Parathyroid adenoma (tissue), 2 donors: ENCODE results near the gene GJD4.

ENCODE experiments used
- H2AFZ ChIP-seq: fragments of 300-600 bp; sonication (generic); one replicate; pipeline ENCODE4 v1.7.0; 2017; ENCODE audit warnings: antibody characterized with exemption, mild to moderate bottlenecking
- H3K27ac ChIP-seq: fragments of 300-600 bp; sonication (generic); one replicate; pipeline ENCODE4 v1.7.0; 2017
- H3K27me3 ChIP-seq: fragments of 300-600 bp; sonication (generic); one replicate; pipeline ENCODE4 v1.7.0; 2017; ENCODE audit warnings: low read length; ENCODE audit not compliant: control insufficient read depth, insufficient read depth
- H3K36me3 ChIP-seq: fragments of 300-600 bp; sonication (generic); one replicate; pipeline ENCODE4 v1.7.0; 2017; ENCODE audit warnings: low read length; ENCODE audit not compliant: control insufficient read depth, insufficient read depth
- H3K4me1 ChIP-seq: fragments of 300-600 bp; sonication (generic); one replicate; pipeline ENCODE4 v1.7.0; 2017; ENCODE audit warnings: control low read depth
- H3K4me2 ChIP-seq: fragments of 300-600 bp; sonication (generic); one replicate; pipeline ENCODE4 v1.7.0; 2017; ENCODE audit warnings: low read length
- H3K4me3 ChIP-seq: fragments of 300-600 bp; sonication (generic); one replicate; pipeline ENCODE4 v1.7.0; 2017; ENCODE audit warnings: low read depth, low read length
- H3K79me2 ChIP-seq: fragments of 300-600 bp; sonication (generic); one replicate; pipeline ENCODE4 v1.7.0; 2017; ENCODE audit warnings: control low read depth
- H3K9ac ChIP-seq: fragments of 300-600 bp; sonication (generic); one replicate; pipeline ENCODE4 v1.7.0; 2017; ENCODE audit warnings: mild to moderate bottlenecking
- H3K9me3 ChIP-seq: fragments of 300-600 bp; sonication (generic); one replicate; pipeline ENCODE4 v1.7.0; 2017; ENCODE audit warnings: low read length; ENCODE audit not compliant: control insufficient read depth
- TF ChIP-seq, protein P1 (sequence below): fragments of 300-600 bp; sonication (generic); IDR thresholded peaks from one replicate; pipeline ENCODE4 v1.7.0; 2017; ENCODE audit warnings: antibody characterized with exemption, mild to moderate bottlenecking
- donor health status: primary hyperparathyroidism.

The GJD4 gene

DNA sequence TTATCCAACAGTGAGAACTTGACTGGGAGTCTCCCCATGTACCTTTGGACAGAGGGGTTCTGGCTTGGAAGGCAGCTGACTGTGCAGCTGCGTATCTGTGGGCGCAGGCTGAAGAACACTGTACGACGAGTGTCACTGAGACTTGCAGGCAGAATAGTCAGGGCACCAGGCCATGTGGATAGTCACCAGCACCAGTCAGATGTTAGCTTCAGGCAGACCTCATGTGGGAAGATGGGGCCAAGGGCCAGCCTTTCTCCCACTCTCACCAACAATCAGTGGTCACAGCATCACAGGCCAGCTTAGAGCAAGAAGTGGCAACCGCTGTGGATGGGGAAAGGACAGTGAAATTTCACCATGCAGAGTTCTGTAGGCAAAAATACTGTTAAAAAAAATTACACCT is 43.4 kb upstream of the GJD4 start:
- H3K9me3 ChIP-seq = no peaks in the 10 kb centered on the region
- H3K27ac ChIP-seq = no peak overlapping the region
- no peak overlapping the region for H3K9ac ChIP-seq
- TF ChIP-seq, protein P1, sequence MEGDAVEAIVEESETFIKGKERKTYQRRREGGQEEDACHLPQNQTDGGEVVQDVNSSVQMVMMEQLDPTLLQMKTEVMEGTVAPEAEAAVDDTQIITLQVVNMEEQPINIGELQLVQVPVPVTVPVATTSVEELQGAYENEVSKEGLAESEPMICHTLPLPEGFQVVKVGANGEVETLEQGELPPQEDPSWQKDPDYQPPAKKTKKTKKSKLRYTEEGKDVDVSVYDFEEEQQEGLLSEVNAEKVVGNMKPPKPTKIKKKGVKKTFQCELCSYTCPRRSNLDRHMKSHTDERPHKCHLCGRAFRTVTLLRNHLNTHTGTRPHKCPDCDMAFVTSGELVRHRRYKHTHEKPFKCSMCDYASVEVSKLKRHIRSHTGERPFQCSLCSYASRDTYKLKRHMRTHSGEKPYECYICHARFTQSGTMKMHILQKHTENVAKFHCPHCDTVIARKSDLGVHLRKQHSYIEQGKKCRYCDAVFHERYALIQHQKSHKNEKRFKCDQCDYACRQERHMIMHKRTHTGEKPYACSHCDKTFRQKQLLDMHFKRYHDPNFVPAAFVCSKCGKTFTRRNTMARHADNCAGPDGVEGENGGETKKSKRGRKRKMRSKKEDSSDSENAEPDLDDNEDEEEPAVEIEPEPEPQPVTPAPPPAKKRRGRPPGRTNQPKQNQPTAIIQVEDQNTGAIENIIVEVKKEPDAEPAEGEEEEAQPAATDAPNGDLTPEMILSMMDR = no peak
- no peak overlapping the region for H3K4me2 ChIP-seq
- H3K79me2 ChIP-seq = no peaks in the 10 kb centered on the region
- no peak overlapping the region for H2AFZ ChIP-seq
- H3K4me1 ChIP-seq = no peaks in the 10 kb centered on the region
- H3K27me3 ChIP-seq = no peaks in the 10 kb centered on the region
- H3K4me3 ChIP-seq = no peak overlapping the region
- no peaks in the 10 kb centered on the region for H3K36me3 ChIP-seq

DNA sequence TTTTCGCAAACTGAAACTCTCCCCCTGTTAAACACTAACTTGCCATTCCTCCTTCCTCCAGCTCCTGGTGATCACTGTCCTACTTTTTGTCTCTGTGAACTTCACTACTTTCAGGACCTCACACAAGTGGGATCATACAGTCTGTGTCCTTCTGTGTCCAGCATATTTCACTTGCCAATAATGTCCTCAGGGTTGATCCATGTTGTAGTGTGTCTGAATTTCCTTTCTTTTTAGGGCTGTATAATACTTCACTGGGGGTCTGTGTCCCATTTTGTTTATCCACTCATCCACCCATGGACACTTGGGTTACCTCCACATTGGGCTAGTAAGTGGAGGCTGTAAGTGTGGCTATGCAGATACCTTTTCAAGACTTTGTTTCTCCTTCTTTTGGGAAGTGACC is 42.7 kb upstream of the GJD4 start:
- no peak overlapping the region for H2AFZ ChIP-seq
- H3K4me1 ChIP-seq = no peaks in the 10 kb centered on the region
- no peak overlapping the region for H3K4me2 ChIP-seq
- H3K9me3 ChIP-seq = no peaks in the 10 kb centered on the region
- no peaks in the 10 kb centered on the region for H3K79me2 ChIP-seq
- H3K36me3 ChIP-seq = no peaks in the 10 kb centered on the region
- H3K27me3 ChIP-seq = no peaks in the 10 kb centered on the region
- no peak overlapping the region for H3K4me3 ChIP-seq
- H3K27ac ChIP-seq = no peak overlapping the region
- TF ChIP-seq, protein P1 = no peak
- no peak overlapping the region for H3K9ac ChIP-seq

DNA sequence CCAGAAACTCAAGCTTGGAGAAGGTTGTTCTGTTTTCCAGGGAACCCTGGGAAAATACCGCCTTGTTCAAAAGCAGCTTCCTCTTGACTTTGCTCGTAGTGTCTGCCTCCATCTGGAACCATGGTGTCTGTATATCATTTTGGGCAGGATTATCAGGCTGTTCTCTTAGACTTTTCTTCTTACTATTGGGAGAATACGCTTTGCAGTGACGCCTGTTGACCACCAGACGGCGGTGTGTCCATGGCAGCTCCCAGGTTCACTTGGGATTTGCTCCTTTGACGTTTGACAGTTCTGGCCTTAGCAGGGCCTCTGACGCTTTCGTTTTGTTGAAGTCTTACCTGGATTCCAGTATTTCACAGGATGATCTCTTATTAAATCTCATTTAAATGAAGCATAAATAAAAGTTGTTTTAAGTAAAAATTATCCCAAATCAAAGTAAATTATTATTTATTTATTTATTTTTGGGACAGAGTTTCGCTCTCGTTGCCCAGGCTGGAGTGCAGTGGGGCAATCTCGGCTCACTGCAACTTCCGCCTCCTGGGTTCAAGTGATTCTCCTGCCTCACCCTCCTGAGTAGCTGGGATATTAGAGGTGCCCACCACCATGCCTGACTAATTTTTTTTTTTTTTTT is 41.8 kb upstream of the GJD4 start:
- Histone ChIP-seq H3K27ac (no peak overlapping the region), H3K4me2 (no peak overlapping the region), H3K4me1 (no peaks in the 10 kb centered on the region), H3K9me3 (no peaks in the 10 kb centered on the region), H3K4me3 (no peak overlapping the region), H2AFZ (no peak overlapping the region), H3K27me3 (no peaks in the 10 kb centered on the region), H3K79me2 (no peaks in the 10 kb centered on the region), H3K36me3 (no peaks in the 10 kb centered on the region), H3K9ac (no peak overlapping the region)
- TF ChIP-seq, protein P1 = peak; percentile 95

DNA sequence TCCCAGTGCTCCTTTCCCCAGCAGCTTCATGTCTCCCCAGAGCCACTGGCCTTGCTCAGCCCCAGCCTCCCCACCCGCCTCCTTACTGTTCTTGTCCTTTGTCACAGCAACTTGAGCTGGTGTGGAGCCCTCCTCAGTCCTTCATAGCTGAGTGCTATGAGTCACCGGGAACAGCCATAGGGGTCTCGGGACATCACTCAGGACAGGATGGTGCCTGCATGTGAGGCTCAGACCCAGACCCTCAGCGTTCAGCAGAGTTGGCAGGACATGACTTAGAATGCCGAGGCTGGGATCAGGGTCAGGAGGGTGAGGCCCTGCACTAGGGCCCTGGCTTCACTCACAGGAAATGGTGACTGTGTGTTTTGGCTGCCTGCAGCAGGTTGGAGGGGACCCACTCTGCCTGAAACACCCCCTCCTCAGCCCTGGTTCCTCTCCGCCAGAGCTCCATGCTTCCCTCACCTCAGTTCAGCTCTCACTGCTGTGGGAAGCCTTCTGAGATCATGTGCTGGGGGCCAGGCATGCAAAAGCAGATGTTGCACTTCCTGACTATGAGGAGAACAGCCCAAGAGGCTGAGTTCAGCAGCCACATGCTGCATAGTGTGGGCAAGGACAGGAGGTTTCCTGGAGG is 40.7 kb upstream of the GJD4 start:
- H3K36me3 ChIP-seq = no peaks in the 10 kb centered on the region
- no peak overlapping the region for H3K27ac ChIP-seq
- H3K27me3 ChIP-seq = no peaks in the 10 kb centered on the region
- no peak overlapping the region for H3K4me2 ChIP-seq
- no peak overlapping the region for H3K9ac ChIP-seq
- TF ChIP-seq, protein P1 = no peak
- H2AFZ ChIP-seq = no peak overlapping the region
- H3K9me3 ChIP-seq = no peaks in the 10 kb centered on the region
- H3K4me3 ChIP-seq = no peak overlapping the region
- H3K4me1 ChIP-seq = no peaks in the 10 kb centered on the region
- no peaks in the 10 kb centered on the region for H3K79me2 ChIP-seq

DNA sequence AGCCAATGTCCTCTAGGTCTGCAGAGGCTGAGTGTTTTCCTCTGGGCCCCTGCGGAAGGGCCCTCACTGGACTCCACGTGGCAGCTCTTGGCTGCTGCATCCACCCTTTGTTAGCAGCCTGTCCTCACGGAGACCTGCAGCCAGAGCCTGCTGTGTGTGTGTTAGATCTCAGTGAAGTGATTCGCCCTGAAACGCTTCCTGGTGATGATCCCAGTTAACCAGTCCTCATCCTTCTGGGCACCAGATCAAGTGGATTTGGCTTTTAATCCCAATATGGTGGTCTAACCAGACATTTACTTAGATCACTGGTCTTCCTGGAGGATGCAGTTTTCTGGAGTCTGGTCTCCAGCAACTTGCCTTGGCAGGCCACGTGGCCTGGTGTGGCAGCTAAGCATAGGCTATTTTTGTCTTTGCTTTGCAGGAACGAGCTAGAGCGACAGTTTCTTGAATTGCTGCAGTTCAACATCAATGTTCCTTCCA is 39.5 kb upstream of the GJD4 start:
- no peak overlapping the region for H3K27ac ChIP-seq
- no peaks in the 10 kb centered on the region for H3K36me3 ChIP-seq
- no peak overlapping the region for H3K4me2 ChIP-seq
- no peak overlapping the region for H2AFZ ChIP-seq
- TF ChIP-seq, protein P1 = no peak
- H3K27me3 ChIP-seq = no peaks in the 10 kb centered on the region
- no peaks in the 10 kb centered on the region for H3K79me2 ChIP-seq
- H3K4me1 ChIP-seq = no peaks in the 10 kb centered on the region
- no peaks in the 10 kb centered on the region for H3K9me3 ChIP-seq
- H3K4me3 ChIP-seq = no peak overlapping the region
- no peak overlapping the region for H3K9ac ChIP-seq
